GM18517 (cell line): Measurements from ENCODE around the gene DPEP2NB.
A peak's percentile ranks its signal among the peaks of the same experiment; 100 is the strongest.
"Not testable (repeated sequence)": the region's sequence is repeated elsewhere in the genome, so short reads cannot be mapped to it uniquely, and the experiment has no call there.

Experiments
- ATAC-seq: cut with Tn5 transposase; IDR thresholded peaks from one replicate; pipeline ENCODE4 v1.9.1; 2021; ENCODE audit warnings: mild to moderate bottlenecking, moderate library complexity; ENCODE audit not compliant: unreplicated experiment

The DPEP2NB gene

GRCh38 chr16:68015681-68016080 is at the start of gene DPEP2NB:
DPEP2NB (minus strand) TSS chr16:68015911; CDS start chr16:68015770, 141 bp downstream.
- ATAC-seq = no peak

GRCh38 chr16:68064791-68065365 is 49.2 kb upstream of the DPEP2NB start:
- ATAC-seq = no peak

GRCh38 chr16:68062910-68063393 is 47.2 kb upstream of the DPEP2NB start:
- ATAC-seq = no peak

GRCh38 chr16:68061396-68061795 is 45.7 kb upstream of the DPEP2NB start:
- ATAC-seq = no peak

GRCh38 chr16:68059804-68060203 is 44.1 kb upstream of the DPEP2NB start:
- no peak for ATAC-seq

- no peak for ATAC-seq
Observed at GRCh38 chr16:68055395-68055794, 39.7 kb upstream of the DPEP2NB start.

- no peak for ATAC-seq
Observed at GRCh38 chr16:68049449-68049848, 33.7 kb upstream of the DPEP2NB start.

- ATAC-seq = no peak
Observed at GRCh38 chr16:68047987-68048386, 32.3 kb upstream of the DPEP2NB start.

GRCh38 chr16:68046106-68046505 is 30.4 kb upstream of the DPEP2NB start:
- ATAC-seq = no peak

GRCh38 chr16:68041783-68042182 is 26.1 kb upstream of the DPEP2NB start:
- no peak for ATAC-seq

GRCh38 chr16:68040506-68041288 is 25.0 kb upstream of the DPEP2NB start:
- peak; percentile 55 for ATAC-seq

- no peak for ATAC-seq
Observed at GRCh38 chr16:68037841-68038597, 22.3 kb upstream of the DPEP2NB start.

GRCh38 chr16:68035227-68035626 is 19.5 kb upstream of the DPEP2NB start:
- no peak for ATAC-seq

- no peak for ATAC-seq
Observed at GRCh38 chr16:68033101-68033500, 17.4 kb upstream of the DPEP2NB start.

- ATAC-seq = no peak
Observed at GRCh38 chr16:68031951-68032350, 16.2 kb upstream of the DPEP2NB start.

GRCh38 chr16:68030108-68030507 is 14.4 kb upstream of the DPEP2NB start:
- not testable (repeated sequence) for ATAC-seq

GRCh38 chr16:68028996-68029395 is 13.3 kb upstream of the DPEP2NB start:
- ATAC-seq = no peak

GRCh38 chr16:68022728-68023537 is 7.2 kb upstream of the DPEP2NB start, which contains the start of the genes DDX28 and DUS2:
DDX28 (minus strand) TSS chr16:68023232; CDS start chr16:68023202, 30 bp downstream.
DUS2 (plus strand) TSS chr16:68023284; CDS start chr16:68038024, 14,740 bp downstream.
- ATAC-seq = peak; percentile 81

GRCh38 chr16:68022278-68022727 is 6.6 kb upstream of the DPEP2NB start:
- no peak for ATAC-seq

- no peak for ATAC-seq
Observed at GRCh38 chr16:68021490-68021889, 5.8 kb upstream of the DPEP2NB start.
